HG03571 (cell line): ENCODE measurements around the gene RPL13.
"Not testable (repeated sequence)": the region's sequence is repeated elsewhere in the genome, so short reads cannot be mapped to it uniquely, and the experiment has no call there.

Source experiments
- ATAC-seq: cut with Tn5 transposase; IDR thresholded peaks from one replicate; pipeline ENCODE4 v1.9.1; 2021; ENCODE audit not compliant: unreplicated experiment

The RPL13 gene

GRCh38 chr16:89576153-89577054, 15.9 kb downstream of the RPL13 start:
- no peak for ATAC-seq

- ATAC-seq, result no peak
Observed at GRCh38 chr16:89577055-89577759, 16.7 kb downstream of the RPL13 start.

GRCh38 chr16:89579351-89579750, 18.9 kb downstream of the RPL13 start:
- ATAC-seq, result no peak

- ATAC-seq, result no peak
Observed at GRCh38 chr16:89581045-89581695, 20.7 kb downstream of the RPL13 start.

- no peak for ATAC-seq
Observed at GRCh38 chr16:89581861-89582563, 21.5 kb downstream of the RPL13 start.

GRCh38 chr16:89582614-89583196, 22.2 kb downstream of the RPL13 start:
- no peak for ATAC-seq

GRCh38 chr16:89583197-89583894, 22.9 kb downstream of the RPL13 start:
- ATAC-seq, result no peak

GRCh38 chr16:89583895-89584644, 23.6 kb downstream of the RPL13 start:
- ATAC-seq, result no peak

- no peak for ATAC-seq
Observed at GRCh38 chr16:89584768-89585549, 24.5 kb downstream of the RPL13 start.

- no peak for ATAC-seq
Observed at GRCh38 chr16:89586218-89586617, 25.7 kb downstream of the RPL13 start.

GRCh38 chr16:89586853-89587252, 26.4 kb downstream of the RPL13 start:
- ATAC-seq, result no peak

GRCh38 chr16:89587676-89588075, 27.2 kb downstream of the RPL13 start:
- not testable (repeated sequence) for ATAC-seq

- no peak for ATAC-seq
Observed at GRCh38 chr16:89588413-89589109, 28.1 kb downstream of the RPL13 start.

- ATAC-seq, result no peak
Observed at GRCh38 chr16:89589241-89589926, 28.9 kb downstream of the RPL13 start.

- ATAC-seq, result no peak
Observed at GRCh38 chr16:89593841-89594240, 33.4 kb downstream of the RPL13 start.

GRCh38 chr16:89595330-89596060, 35.0 kb downstream of the RPL13 start:
- ATAC-seq, result no peak
